Mucosa of gallbladder (tissue), 1 donor: Measurements from ENCODE around the gene SCRN3. TPM values are rescaled to one million over a fixed set of nuclear protein-coding genes. Genes with fewer than 3 reads are reported as not detected.
"Not testable (repeated sequence)": the region's sequence is repeated elsewhere in the genome, so short reads cannot be mapped to it uniquely, and the experiment has no call there.

Experiments
- DNase-seq: peaks from one replicate; pipeline ENCODE4 v3.0.0-alpha.2; 2020; ENCODE audit warnings: low spot score
- total RNA-seq: library from RNA; stranded (reverse); gene quantifications from one replicate; pipeline ENCODE4 v1.2.1, GENCODE V29; 2021
- donor health status: DM: no; HTN: no; CAD: no.

Gene SCRN3
- total RNA-seq, 1 donor from 2014 or later = 26.4 TPM

GRCh38 chr2:174403628-174404027 lies 8.1 kb downstream of the SCRN3 start:
- no peak for DNase-seq

GRCh38 chr2:174410039-174410438 lies 14.5 kb downstream of the SCRN3 start:
- not testable (repeated sequence) for DNase-seq

GRCh38 chr2:174412256-174412655 lies 16.7 kb downstream of the SCRN3 start:
- no peak for DNase-seq

- no peak for DNase-seq
Measured at GRCh38 chr2:174428214-174428613, 32.7 kb downstream of the SCRN3 start.

GRCh38 chr2:174430066-174430465 lies 34.5 kb downstream of the SCRN3 start:
- no peak for DNase-seq

- DNase-seq = no peak
Measured at GRCh38 chr2:174431902-174432301, 36.4 kb downstream of the SCRN3 start.

- DNase-seq = no peak
Measured at GRCh38 chr2:174436351-174436750, 40.8 kb downstream of the SCRN3 start.

- DNase-seq = peak; percentile 13
Measured at GRCh38 chr2:174438146-174438886, 42.8 kb downstream of the SCRN3 start.

GRCh38 chr2:174439323-174439722 lies 43.8 kb downstream of the SCRN3 start:
- no peak for DNase-seq

GRCh38 chr2:174439950-174440349 lies 44.4 kb downstream of the SCRN3 start:
- DNase-seq = no peak

- no peak for DNase-seq
Measured at GRCh38 chr2:174442546-174443510, 47.3 kb downstream of the SCRN3 start.

GRCh38 chr2:174444761-174445160 lies 49.2 kb downstream of the SCRN3 start:
- no peak for DNase-seq

- DNase-seq = no peak
Measured at GRCh38 chr2:174445248-174445647, 49.7 kb downstream of the SCRN3 start.

GRCh38 chr2:174446531-174446930 lies 51.0 kb downstream of the SCRN3 start:
- DNase-seq = no peak

- no peak for DNase-seq
Measured at GRCh38 chr2:174449033-174449432, 53.5 kb downstream of the SCRN3 start.

GRCh38 chr2:174450021-174450816 lies 54.7 kb downstream of the SCRN3 start:
- DNase-seq = no peak

GRCh38 chr2:174454566-174454965 lies 59.0 kb downstream of the SCRN3 start:
- DNase-seq = no peak

GRCh38 chr2:174461221-174461620 lies 65.7 kb downstream of the SCRN3 start:
- DNase-seq = no peak

- no peak for DNase-seq
Measured at GRCh38 chr2:174465327-174465726, 69.8 kb downstream of the SCRN3 start.

GRCh38 chr2:174473796-174474195 lies 78.3 kb downstream of the SCRN3 start:
- DNase-seq = no peak

GRCh38 chr2:174477759-174478158 lies 82.2 kb downstream of the SCRN3 start:
- DNase-seq = no peak
